ENCODE data around the gene GDPD4. TPM values are rescaled to one million over a fixed set of nuclear protein-coding genes. Genes with fewer than 3 reads are reported as not detected.
A peak's percentile ranks its signal among the peaks of the same experiment; 100 is the strongest.

GDPD4 gene
- total RNA-seq, 1 donor from 2014 or later: not detected

- Histone ChIP-seq H3K9me3 (no peaks in the 10 kb centered on the region), H3K4me3 (no peak overlapping the region), H3K4me1 (no peaks in the 10 kb centered on the region), H3K27me3 (no peaks in the 10 kb centered on the region), H3K27ac (no peak overlapping the region), H3K36me3 (no peaks in the 10 kb centered on the region)
- DNase-seq (ENCODE audit: low spot score in 2 of 2): peak; percentile 4 to 40
- TF ChIP-seq, protein P1, sequence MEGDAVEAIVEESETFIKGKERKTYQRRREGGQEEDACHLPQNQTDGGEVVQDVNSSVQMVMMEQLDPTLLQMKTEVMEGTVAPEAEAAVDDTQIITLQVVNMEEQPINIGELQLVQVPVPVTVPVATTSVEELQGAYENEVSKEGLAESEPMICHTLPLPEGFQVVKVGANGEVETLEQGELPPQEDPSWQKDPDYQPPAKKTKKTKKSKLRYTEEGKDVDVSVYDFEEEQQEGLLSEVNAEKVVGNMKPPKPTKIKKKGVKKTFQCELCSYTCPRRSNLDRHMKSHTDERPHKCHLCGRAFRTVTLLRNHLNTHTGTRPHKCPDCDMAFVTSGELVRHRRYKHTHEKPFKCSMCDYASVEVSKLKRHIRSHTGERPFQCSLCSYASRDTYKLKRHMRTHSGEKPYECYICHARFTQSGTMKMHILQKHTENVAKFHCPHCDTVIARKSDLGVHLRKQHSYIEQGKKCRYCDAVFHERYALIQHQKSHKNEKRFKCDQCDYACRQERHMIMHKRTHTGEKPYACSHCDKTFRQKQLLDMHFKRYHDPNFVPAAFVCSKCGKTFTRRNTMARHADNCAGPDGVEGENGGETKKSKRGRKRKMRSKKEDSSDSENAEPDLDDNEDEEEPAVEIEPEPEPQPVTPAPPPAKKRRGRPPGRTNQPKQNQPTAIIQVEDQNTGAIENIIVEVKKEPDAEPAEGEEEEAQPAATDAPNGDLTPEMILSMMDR (IDR thresholded peaks at IDR 0.05): no peak
- intact Hi-C loops (cut with DNase I): no loop called here
Observed at GRCh38 chr11:77200351-77201268, 100.9 kb downstream of the GDPD4 start.

DNA sequence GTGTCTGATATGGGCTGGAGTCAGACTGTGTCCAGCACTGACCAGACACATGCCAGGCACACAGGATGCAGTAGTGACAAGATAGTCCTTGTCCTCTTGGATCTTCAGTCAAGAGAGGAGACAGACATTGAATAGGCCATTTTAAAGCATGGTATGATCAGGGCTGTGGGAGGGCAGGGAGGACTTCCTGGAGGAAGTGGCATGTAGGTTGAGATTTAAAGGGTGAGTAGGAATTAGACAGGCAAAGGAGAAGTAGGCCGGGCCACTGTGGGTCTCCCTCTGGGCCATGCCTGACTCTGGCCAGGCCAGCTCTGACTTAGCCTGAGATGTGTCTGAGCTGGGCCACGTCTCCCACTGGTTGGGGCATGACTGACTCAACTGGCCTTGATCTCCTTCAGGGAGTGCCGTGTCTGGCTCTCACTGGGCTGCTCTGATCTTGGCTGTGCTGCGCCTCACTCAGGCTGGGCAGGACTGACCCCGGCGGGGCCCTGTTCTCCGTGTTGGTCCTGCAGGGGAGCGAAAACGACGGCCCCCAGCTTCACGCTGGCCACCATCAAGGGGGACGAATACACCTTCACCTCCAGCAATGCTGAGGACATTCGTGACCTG lies 102.2 kb downstream of the GDPD4 start:
- Histone ChIP-seq H3K4me1 (no peaks in the 10 kb centered on the region), H3K4me3 (no peak overlapping the region), H3K36me3 (no peaks in the 10 kb centered on the region), H3K27me3 (no peaks in the 10 kb centered on the region), H3K27ac (no peak overlapping the region), H3K9me3 (no peaks in the 10 kb centered on the region)
- TF ChIP-seq, protein P1 (IDR thresholded peaks at IDR 0.05): no peak
- peak in 1 of 2 donors; percentile 48 for DNase-seq (ENCODE audit: low spot score in 2 of 2)
- intact Hi-C loops (cut with DNase I): no loop called here

DNA sequence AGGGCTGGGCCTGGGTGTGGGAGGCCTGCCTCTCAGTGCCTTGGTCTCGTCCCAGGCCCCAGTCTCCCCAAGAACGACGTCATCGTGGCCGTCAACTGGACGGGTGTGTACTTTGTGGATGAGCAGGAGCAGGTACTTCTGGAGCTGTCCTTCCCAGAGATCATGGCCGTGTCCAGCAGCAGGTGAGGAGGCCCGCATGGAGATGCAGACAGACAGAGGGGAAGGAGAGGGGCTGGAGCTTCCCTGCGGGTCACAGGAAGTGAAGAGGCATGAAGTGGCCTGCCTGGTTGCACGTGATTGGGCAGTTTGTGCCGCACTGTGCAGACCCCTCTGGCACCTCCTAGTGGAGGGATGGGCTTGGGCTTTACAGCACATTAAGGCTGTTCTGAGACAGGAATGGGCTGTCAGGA lies 103.0 kb downstream of the GDPD4 start:
- Histone ChIP-seq H3K27me3 (no peaks in the 10 kb centered on the region), H3K9me3 (no peaks in the 10 kb centered on the region), H3K36me3 (no peaks in the 10 kb centered on the region), H3K27ac (no peak overlapping the region), H3K4me1 (no peaks in the 10 kb centered on the region), H3K4me3 (no peak overlapping the region)
- peak in 1 of 2 donors; percentile 58 for DNase-seq (ENCODE audit: low spot score in 2 of 2)
- intact Hi-C loops (cut with DNase I): no loop called here
- TF ChIP-seq, protein P1 (IDR thresholded peaks at IDR 0.05): no peak

DNA sequence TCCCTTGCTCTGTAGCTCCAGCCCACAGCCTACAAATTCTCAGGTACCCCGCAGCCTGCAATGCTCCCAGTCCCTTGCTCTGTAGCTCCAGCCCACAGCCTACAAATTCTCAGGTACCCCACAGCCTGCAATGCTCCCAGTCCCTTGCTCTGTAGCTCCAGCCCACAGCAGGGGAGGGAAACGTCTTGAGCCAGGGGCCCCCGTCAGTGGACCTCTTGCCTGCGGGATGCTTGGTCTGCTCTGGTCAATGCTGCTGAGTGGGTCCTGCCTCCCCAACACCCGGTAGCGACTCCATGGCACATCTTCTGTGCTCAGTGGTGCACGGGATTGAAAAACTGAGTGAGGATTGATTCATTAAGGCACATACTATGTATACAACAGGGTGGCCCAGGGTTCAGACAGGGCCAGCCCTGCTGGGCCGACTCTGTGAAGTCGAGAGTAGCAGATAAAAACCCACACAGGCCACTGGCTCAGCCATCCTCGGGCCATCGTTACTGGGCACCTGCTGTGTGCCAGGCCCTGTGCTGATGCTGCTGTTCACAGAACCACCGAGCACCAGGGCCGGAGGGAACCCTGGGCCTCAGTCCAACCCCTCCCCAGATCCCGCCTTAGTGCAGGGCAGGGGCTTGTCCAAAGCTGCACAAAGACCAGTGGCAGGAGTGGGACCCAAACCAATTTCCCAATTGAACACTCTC lies 103.7 kb downstream of the GDPD4 start:
- Histone ChIP-seq H3K4me3 (no peak overlapping the region), H3K4me1 (no peaks in the 10 kb centered on the region)
- intact Hi-C loops (cut with DNase I): no loop called here

DNA sequence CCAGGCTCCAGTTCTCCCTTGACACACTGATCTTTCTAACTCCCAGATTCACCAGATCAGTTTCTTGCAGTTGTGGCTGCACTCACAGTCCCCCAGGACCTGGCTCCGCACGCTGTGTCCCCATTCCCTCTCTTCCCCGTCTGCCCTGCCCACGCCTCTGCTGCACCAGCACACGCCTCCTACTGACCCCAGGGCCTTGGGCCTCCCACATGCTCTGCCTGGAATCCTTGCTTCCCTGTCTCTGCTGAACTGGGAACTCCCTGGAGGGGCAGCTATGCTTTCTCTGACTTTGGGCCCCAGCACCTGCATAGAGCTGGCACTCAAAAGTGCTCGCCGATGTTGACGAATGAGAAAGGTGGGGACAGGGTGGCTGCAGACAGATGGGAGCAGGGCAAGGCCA lies 104.5 kb downstream of the GDPD4 start:
- no peaks in the 10 kb centered on the region for H3K9me3 ChIP-seq
- no peak overlapping the region for H3K27ac ChIP-seq
- peak in 1 of 2 donors; percentile 47 for DNase-seq (ENCODE audit: low spot score in 2 of 2)
- H3K27me3 ChIP-seq: no peaks in the 10 kb centered on the region
- H3K4me3 ChIP-seq: no peak overlapping the region
- TF ChIP-seq, protein P1 (IDR thresholded peaks at IDR 0.05): no peak
- no peaks in the 10 kb centered on the region for H3K4me1 ChIP-seq
- H3K36me3 ChIP-seq: no peaks in the 10 kb centered on the region
- intact Hi-C loops (cut with DNase I): no loop called here

More for the DNA sequence above, 103.7 kb downstream of the GDPD4 start:
- TF ChIP-seq, protein P1 (IDR thresholded peaks at IDR 0.05): no peak
- Histone ChIP-seq H3K36me3 (no peaks in the 10 kb centered on the region), H3K9me3 (no peaks in the 10 kb centered on the region), H3K27me3 (no peaks in the 10 kb centered on the region), H3K27ac (no peak overlapping the region)
- peak in 1 of 2 donors; percentile 38 for DNase-seq (ENCODE audit: low spot score in 2 of 2)

Measured in ascending aorta (tissue), 2 donors.